Activated T-cell treated with anti-CD3 and anti-CD28 coated beads, Interleukin-2, amount 50 U/mL, for 24 hours (primary cell): ENCODE data around the gene KRT34.
"Not testable (repeated sequence)": the region's sequence is repeated elsewhere in the genome, so short reads cannot be mapped to it uniquely, and the experiment has no call there.

Source experiments
- DNase-seq: peaks from one replicate; pipeline ENCODE4 v3.0.0-alpha.2; 2020
- H3K27ac Mint-ChIP-seq: 2 replicates; pipeline ENCODE4 v1.8.0; 2020; ENCODE audit warnings: mild to moderate bottlenecking, mixed read lengths
- H3K27me3 Mint-ChIP-seq: 2 replicates; pipeline ENCODE4 v1.8.0; 2020; ENCODE audit warnings: mixed read lengths
- H3K36me3 Mint-ChIP-seq: 2 replicates; pipeline ENCODE4 v1.8.0; 2020; ENCODE audit warnings: low read depth, mixed read lengths
- H3K4me1 Mint-ChIP-seq: 2 replicates; pipeline ENCODE4 v1.8.0; 2020; ENCODE audit warnings: low read depth, mixed read lengths
- H3K4me3 Mint-ChIP-seq: 2 replicates; pipeline ENCODE4 v1.8.0; 2020; ENCODE audit warnings: mild to moderate bottlenecking, moderate library complexity, mixed read lengths
- H3K9me3 Mint-ChIP-seq: 2 replicates; pipeline ENCODE4 v1.8.0; 2020; ENCODE audit warnings: mixed read lengths

KRT34 gene

DNA sequence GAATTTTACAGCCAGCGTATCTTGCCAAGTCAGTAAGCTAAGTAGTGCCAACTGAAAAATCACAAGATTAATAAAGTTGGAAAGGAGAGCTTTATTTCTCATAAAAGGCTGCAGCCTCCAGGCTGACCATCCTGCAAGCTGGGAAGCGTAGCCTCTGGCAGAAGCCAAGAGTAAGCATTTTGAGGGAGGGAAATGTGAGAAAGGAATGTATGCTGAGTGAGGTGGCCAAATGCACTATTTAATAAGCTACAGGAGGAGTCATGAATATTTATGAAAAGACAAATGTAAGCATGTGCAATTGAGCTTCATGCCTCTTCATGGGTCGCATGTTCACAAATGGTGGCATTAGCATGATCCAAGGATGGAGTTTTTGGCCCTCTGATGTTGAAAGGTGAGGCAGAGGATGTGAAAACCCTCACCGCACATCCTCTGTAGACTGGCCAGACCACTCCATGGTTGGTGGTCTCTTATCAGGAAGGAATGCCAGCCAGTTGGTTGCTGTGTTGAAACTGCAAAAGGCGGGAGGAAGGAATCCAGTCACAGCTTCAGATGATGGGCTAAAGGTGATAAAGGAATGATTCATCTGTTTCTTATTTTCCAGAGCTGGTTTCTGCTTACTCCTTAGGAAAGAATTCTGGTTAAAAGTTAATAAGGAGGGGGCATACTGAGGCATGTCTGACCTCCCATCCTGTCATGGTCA lies 21.7 kb downstream of the KRT34 start:
- Mint-ChIP-seq H3K27me3 (no peaks in the 10 kb centered on the region), H3K36me3 (no peaks in the 10 kb centered on the region), H3K9me3 (peaks cover 2% of the 10 kb centered on the region), H3K4me3 (no peak overlapping the region), H3K27ac (no peak overlapping the region), H3K4me1 (peaks cover 5% of the 10 kb centered on the region)
- no peak for DNase-seq

DNA sequence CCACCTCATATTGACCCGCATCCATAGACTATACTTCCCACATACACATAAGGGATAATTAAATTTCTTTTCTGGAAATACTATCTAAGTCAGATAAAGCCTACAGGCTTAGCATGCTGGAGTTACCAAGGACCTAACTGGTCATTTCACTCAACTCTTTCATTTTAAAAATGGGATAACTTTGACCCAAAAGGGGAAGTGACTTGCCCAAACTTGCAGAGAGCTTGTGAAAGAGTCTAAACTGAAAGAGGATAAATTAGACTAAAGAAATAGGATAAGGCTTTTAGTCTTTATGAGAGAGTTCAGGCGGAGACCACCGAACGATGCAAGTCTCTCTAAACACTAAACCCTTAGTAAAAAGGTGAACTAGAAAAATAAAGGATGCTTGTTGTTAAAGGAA lies 27.6 kb downstream of the KRT34 start:
- no peaks in the 10 kb centered on the region for H3K27me3 Mint-ChIP-seq
- H3K4me3 Mint-ChIP-seq = no peak overlapping the region
- no peak for DNase-seq
- peaks cover 2% of the 10 kb centered on the region for H3K9me3 Mint-ChIP-seq
- H3K36me3 Mint-ChIP-seq = no peaks in the 10 kb centered on the region
- H3K4me1 Mint-ChIP-seq = peaks cover 13% of the 10 kb centered on the region
- H3K27ac Mint-ChIP-seq = no peak overlapping the region

DNA sequence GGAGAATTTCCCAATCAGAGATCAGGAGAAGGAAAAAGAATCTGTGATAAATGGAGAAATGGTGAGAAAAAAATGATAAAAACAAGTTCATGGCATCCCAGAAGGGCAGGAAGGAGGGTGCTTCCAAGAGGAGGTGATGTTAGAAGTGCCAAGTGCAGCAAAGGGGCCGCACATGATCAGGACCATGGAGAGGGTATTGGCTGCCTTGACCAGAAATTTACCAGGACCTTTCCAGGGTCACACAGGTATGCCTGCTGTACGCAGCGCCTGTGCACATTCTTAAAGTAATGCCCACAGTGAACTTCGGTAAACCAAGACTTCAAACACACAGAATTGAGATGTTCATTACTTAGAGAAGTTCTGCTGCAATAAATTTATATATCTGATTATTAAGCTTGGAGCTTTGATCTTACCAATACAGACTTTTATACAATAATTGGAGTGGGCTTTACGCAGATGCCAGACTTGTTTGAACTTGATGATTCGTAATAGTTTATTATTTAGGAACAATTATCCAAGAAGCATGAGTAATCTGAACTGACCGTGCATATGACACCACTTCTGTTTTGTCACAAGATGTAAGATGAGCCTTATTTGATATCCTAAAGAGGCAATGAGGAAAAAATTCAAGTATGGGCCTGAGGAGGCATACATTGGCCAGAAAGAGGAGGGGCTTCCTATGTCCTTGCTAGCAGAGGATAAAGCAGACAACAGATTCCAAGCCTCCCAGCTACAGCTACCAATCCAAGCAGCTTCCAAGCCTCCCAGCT lies 29.3 kb downstream of the KRT34 start:
- DNase-seq = no peak
- H3K27me3 Mint-ChIP-seq = no peaks in the 10 kb centered on the region
- no peaks in the 10 kb centered on the region for H3K36me3 Mint-ChIP-seq
- H3K27ac Mint-ChIP-seq = no peak overlapping the region
- H3K4me3 Mint-ChIP-seq = no peak overlapping the region
- H3K4me1 Mint-ChIP-seq = peaks cover 13% of the 10 kb centered on the region
- peaks cover 2% of the 10 kb centered on the region for H3K9me3 Mint-ChIP-seq

DNA sequence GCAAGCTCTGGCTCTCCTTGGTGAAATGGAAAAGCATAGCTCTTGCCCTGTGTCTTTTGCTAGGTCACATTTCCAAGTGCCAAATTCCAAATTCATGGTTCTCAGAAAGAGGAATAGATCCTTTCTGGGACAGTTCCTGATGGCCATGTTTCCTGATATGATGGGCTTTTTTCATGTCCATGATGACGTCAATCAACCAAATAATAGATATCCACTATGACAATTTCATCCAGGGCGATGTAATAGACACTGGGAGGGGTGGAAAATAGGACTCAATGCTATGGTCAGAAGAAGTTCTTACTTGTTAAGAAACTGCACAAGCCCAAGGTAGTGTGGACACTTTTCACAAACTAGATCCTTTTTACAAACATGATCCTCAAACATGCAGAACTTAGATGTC lies 30.9 kb downstream of the KRT34 start:
- no peaks in the 10 kb centered on the region for H3K27me3 Mint-ChIP-seq
- H3K9me3 Mint-ChIP-seq = no peaks in the 10 kb centered on the region
- no peak overlapping the region for H3K4me3 Mint-ChIP-seq
- no peak for DNase-seq
- H3K27ac Mint-ChIP-seq = no peak overlapping the region
- no peaks in the 10 kb centered on the region for H3K36me3 Mint-ChIP-seq
- peaks cover 13% of the 10 kb centered on the region for H3K4me1 Mint-ChIP-seq

DNA sequence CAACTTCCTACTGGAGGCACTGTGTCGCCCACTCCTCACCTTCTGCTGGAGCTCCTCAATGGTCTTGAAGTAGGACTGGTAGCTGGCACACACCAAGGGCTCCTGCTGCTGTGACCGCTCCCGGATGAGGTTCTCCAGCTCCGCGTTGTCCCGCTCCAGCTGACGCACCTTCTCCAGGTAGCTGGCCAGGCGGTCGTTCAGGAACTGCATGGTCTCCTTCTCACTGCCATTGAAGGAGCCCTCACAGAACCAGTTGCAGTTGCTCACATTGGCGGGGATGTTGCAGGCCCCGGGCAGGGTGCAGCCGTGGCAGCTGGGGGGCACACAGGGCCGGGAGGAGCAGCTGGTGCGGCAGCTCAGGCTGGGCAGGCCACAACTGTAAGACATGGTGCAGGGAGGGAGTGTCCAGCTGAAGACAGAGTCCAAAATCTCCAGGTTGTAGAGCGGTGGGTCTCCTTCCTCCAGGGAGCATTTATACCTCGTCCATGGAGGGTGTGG lies 31.7 kb downstream of the KRT34 start, which contains the start of gene KRT33A:
Gene KRT33A, minus strand, starts transcription at position 448 of the 498 bp plus-strand sequence. Its CDS starts 61 bp downstream, at position 387.
- H3K9me3 Mint-ChIP-seq, DNase-seq, H3K36me3 Mint-ChIP-seq, H3K27me3 Mint-ChIP-seq, H3K4me3 Mint-ChIP-seq, H3K27ac Mint-ChIP-seq: not testable (repeated sequence)
- peaks cover 13% of the 10 kb centered on the region for H3K4me1 Mint-ChIP-seq

DNA sequence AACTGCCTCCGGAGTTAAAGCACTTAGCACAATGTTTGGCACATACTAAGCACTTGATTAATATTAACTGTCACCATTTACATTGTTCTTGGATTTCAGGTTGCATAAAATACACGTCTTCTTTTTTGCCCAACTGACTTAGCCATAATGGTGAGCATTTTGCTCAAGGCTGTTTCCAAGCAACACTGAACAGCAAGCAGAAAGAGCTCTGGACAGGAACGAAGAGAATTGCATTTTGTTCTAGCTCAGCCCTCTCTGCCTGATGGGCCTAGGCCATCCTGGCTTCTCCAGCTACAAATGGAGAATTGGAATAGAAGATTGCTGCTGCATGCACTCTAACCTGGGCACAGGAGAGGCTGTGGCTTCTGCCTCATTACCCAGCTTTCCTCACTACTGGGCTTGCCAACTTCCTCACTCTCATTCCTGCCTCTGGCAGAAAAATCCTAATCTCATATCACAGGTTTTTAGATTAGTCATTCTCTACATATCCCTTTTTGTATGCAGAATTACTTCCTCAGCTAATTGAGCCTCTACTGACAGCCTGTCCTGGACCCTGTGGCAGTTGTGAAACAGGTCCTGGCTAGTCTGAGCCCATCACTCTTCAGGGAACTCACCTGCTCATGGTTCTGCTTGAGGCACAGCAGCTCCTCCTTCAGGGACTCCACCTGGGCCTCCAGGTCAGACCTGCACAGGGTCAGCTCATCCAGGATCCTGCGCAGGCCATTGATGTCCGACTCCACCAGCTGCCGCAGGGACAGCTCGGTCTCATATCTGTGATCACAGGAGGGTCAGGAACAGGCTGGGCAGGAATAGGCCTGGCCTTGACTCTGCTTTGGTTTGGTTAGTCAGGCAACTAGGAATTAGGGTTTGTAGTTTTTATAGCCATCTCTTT lies 34.0 kb downstream of the KRT34 start:
- Mint-ChIP-seq H3K4me3 (no peak overlapping the region), H3K4me1 (peaks cover 17% of the 10 kb centered on the region), H3K9me3 (peaks cover 3% of the 10 kb centered on the region), H3K27me3 (no peaks in the 10 kb centered on the region), H3K36me3 (peaks cover 3% of the 10 kb centered on the region), H3K27ac (no peak overlapping the region)
- DNase-seq = no peak

DNA sequence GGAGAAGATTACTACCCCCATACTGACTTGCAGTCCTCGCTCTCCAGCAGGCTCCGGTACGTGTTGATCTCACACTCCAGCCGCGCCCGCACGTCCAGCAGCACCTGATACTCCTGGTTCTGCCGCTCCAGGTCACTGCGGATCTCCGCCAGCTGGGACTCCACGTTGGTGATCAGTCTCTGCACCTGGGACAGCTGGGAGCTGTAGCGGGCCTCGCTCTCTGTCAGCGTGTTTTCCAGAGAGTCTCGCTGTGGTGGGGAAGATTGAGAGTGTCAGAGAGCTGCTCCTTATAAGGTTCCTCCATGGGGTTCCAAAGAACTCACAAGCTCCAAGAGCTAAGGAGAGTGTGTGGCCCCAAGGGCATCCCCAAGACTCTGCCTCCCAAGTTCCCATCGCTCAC lies 35.7 kb downstream of the KRT34 start:
- DNase-seq, H3K4me3 Mint-ChIP-seq, H3K36me3 Mint-ChIP-seq, H3K27me3 Mint-ChIP-seq, H3K27ac Mint-ChIP-seq: not testable (repeated sequence)
- Mint-ChIP-seq H3K9me3 (peaks cover 10% of the 10 kb centered on the region), H3K4me1 (peaks cover 22% of the 10 kb centered on the region)

DNA sequence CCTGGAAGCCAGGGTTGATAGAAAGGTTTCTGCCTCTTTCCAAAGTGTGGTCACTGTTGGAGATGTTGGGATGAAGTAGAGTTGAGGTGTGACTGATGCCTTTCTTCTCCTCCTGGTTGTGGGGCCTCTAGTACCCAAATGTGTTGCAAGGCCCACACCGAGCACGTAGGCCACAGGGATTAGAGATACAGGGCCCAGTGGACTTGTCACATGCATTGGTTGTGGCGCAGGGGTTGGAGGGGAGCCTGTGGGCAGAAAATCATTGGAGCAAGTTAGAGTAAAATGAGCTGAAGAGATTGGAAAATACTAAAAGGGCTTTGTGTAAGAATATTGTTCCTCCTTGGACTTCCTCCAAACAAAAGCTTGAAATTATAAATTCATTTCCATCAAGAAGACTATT lies 36.1 kb downstream of the KRT34 start:
- peaks cover 7% of the 10 kb centered on the region for H3K36me3 Mint-ChIP-seq
- H3K4me3 Mint-ChIP-seq = no peak overlapping the region
- DNase-seq = no peak
- H3K4me1 Mint-ChIP-seq = peaks cover 22% of the 10 kb centered on the region
- H3K27me3 Mint-ChIP-seq = no peaks in the 10 kb centered on the region
- H3K9me3 Mint-ChIP-seq = peaks cover 10% of the 10 kb centered on the region
- no peak overlapping the region for H3K27ac Mint-ChIP-seq

DNA sequence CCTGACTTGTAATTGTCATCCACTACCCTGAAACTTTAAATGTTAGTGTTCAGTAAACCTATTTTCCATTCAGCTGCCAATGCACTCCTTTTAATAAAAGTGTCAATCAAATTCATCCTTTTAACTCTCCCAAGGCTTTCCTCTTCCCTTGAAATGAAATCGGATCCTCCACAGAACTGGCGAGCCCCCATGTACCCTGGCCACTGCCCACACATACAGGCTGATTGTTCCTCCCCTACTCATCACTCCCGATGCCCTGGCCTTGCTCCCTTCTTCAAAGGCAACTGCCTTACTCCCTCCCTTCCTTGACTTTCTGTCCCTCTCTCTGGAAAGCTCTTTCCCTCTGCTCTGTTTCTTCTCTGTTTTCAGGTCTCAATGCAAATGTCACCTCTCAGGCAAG lies 39.1 kb downstream of the KRT34 start:
- peaks cover 52% of the 10 kb centered on the region for H3K4me1 Mint-ChIP-seq
- no peak overlapping the region for H3K27ac Mint-ChIP-seq
- no peak for DNase-seq
- peaks cover 7% of the 10 kb centered on the region for H3K36me3 Mint-ChIP-seq
- H3K9me3 Mint-ChIP-seq = peaks cover 10% of the 10 kb centered on the region
- H3K27me3 Mint-ChIP-seq = no peaks in the 10 kb centered on the region
- H3K4me3 Mint-ChIP-seq = no peak overlapping the region

DNA sequence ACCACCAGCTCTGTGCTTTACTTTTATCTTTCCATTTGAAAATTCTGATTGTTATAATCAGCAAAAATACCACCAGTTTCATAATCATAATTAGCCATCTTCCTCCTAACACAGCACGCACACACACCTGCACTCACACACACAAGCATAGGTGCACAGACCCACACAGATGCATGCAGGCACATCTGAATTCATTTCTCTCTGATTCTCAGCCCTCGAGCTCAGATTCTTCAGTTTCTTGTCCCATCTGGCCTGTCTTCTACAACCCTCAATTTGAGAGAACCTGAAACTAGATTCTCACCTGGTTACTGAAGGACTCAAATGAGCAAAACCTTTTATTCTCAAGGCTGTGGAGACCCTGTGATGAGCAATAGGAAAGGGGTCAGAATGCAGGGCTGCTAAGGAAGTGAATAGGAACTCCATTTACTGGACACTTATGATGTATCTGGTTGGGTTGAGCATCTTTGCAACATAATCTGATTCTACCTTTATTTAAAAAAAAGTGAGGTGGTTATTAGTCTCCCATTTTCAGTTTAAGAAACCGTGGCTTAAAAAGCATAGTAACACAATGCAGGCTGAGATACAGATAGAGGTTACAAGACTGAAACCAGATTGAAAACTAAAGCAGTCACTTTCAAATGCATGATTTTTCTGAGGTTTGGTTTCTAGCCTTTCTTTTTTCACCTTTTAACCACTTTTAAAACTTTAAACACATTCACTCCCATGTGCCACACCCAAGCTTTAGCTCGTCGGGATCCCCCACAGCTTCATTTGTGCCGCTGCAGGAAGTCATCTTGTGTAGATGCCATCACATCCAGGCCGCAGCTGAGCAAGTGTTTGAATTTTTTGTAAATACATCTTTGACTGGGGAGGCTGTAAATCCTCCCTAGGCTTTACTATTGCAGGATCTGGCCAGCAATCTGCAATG lies 40.9 kb downstream of the KRT34 start:
- Mint-ChIP-seq H3K36me3 (peaks cover 7% of the 10 kb centered on the region), H3K4me3 (no peak overlapping the region), H3K27me3 (no peaks in the 10 kb centered on the region), H3K4me1 (peaks cover 59% of the 10 kb centered on the region), H3K9me3 (peaks cover 10% of the 10 kb centered on the region), H3K27ac (peak overlapping the region; percentile 26)
- no peak for DNase-seq

DNA sequence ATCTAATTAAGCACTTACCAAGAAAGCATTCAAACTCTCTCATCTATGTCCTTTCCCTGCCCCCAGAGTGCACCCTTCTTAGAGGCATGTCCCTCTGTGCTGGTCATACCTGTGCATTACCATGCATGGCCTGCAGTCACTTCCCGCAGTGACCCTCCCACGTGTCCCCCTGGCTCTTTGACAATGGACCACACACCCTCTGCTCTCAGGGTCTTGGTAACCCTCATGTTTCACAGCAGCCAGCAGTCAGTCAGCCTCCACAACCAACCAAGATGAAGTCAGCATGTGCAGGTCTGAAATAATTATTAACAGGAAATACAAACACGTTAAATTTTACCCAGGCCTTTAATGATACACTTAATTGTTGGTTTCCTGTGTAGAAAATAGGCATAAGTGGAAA lies 41.6 kb downstream of the KRT34 start:
- Mint-ChIP-seq H3K27ac (no peak overlapping the region), H3K36me3 (peaks cover 7% of the 10 kb centered on the region), H3K4me1 (peaks cover 66% of the 10 kb centered on the region), H3K4me3 (no peak overlapping the region), H3K27me3 (no peaks in the 10 kb centered on the region), H3K9me3 (peaks cover 10% of the 10 kb centered on the region)
- DNase-seq = no peak

DNA sequence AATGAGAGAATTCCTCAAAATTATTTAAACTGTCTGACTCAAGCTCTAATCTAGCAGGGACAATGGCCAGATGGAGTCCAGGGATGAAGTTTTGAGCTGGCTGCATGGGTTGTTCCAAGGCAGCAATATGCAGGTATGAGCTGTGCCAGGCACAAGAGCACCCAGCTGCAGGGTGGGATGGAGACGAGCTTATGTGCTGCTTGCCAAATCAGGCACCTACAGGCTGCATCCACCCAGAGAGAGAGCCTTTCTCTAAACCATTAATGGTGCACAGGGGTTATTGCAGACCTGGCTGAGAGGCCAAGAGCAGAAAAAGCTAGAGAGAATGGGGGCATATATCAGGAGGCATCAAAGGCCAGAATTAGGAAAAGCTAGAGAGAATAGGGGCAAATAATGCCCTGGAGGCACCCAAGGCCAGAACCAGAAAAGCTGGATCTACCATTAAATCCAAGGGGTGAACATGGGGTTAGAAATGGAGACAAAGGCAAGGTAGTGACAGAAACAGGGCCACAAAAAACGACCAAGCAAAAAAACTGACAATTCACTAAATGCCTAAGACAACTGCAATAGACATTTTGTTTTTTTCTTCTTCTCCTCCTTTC lies 42.4 kb downstream of the KRT34 start:
- H3K27ac Mint-ChIP-seq = peak overlapping the region; percentile 13
- H3K9me3 Mint-ChIP-seq = peaks cover 10% of the 10 kb centered on the region
- no peaks in the 10 kb centered on the region for H3K27me3 Mint-ChIP-seq
- H3K4me3 Mint-ChIP-seq = no peak overlapping the region
- H3K4me1 Mint-ChIP-seq = peaks cover 75% of the 10 kb centered on the region
- DNase-seq = no peak
- H3K36me3 Mint-ChIP-seq = peaks cover 7% of the 10 kb centered on the region

DNA sequence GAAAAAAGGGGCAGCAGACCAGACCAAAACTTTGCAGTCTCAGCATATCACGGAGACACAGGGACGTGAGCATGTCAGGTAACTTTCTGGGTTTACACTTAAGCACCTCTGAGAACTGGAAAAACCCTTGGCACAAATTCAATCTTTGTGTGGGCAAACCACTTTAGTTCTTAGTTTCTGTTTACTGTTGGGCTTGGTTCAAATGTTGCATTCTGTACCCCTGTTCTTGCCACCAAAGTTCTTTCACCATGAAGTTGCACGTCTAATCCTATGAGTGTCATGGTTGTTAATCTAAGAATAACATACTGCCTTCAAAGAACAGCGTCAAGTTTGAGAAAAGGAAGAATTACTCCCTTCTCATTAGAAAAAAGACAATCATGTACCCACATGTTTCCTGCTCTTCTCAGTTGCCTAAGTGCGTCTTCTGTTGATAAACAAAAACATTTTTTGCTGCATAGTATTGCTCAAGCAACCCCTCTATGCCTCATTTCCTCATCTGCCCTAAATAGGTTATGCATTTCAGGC lies 43.1 kb downstream of the KRT34 start:
- no peak for DNase-seq
- peaks cover 80% of the 10 kb centered on the region for H3K4me1 Mint-ChIP-seq
- no peak overlapping the region for H3K27ac Mint-ChIP-seq
- H3K4me3 Mint-ChIP-seq = no peak overlapping the region
- H3K36me3 Mint-ChIP-seq = peaks cover 7% of the 10 kb centered on the region
- H3K27me3 Mint-ChIP-seq = no peaks in the 10 kb centered on the region
- peaks cover 10% of the 10 kb centered on the region for H3K9me3 Mint-ChIP-seq
